Inferior parietal cortex (tissue), 1 donor: ENCODE results near the gene ATP5PD.

Experiments
- DNase-seq: peaks from one replicate; pipeline ENCODE4 v3.0.0-alpha.2; 2016; ENCODE audit errors: extremely low spot score

Gene ATP5PD

GRCh38 chr17:74994440-74994839 lies 52.3 kb downstream of the ATP5PD start:
- DNase-seq: no peak

- no peak for DNase-seq
Observed at GRCh38 chr17:74992223-74992622, 54.5 kb downstream of the ATP5PD start.

GRCh38 chr17:74990581-74991105 lies 56.1 kb downstream of the ATP5PD start:
- DNase-seq: no peak
